ENCODE measurements around the gene CATSPERE.
"Not testable (repeated sequence)": the region's sequence is repeated elsewhere in the genome, so short reads cannot be mapped to it uniquely, and the experiment has no call there.

Gene CATSPERE

DNA sequence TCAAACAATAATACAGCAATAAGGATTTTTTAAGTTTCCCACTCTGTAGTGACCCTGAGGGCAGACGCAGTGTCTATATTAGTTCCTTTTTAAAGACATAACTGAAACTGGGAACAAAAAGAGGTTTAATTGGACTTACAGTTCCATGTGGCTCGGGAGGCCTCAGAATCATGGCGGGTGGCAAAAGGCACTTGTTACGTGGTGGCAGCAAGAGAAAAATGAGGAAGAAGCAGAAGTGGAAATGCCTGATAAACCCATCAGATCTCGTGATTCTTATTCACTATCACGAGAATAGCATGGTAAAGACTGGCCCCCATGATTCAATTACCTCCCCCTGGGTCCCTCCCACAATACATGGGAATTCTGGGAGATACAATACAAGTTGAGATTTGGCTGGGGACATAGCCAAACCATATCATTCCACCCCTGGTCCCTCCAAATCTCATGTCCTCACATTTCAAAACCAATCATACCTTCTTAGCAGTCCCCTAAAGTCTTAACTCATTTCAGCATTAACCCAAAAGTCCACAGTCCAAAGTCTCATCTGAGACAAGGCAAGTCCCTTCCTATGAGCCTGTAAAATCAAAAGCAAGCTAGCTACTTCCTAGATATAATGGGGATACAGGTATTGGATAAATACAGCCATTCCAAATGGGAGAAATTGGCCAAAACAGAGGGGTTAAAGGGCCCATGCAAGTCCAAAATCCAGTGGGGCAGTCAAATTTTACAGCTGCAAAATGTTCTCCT, 205.8 kb downstream of the CATSPERE start:
- DNase-seq: not testable (repeated sequence)

DNA sequence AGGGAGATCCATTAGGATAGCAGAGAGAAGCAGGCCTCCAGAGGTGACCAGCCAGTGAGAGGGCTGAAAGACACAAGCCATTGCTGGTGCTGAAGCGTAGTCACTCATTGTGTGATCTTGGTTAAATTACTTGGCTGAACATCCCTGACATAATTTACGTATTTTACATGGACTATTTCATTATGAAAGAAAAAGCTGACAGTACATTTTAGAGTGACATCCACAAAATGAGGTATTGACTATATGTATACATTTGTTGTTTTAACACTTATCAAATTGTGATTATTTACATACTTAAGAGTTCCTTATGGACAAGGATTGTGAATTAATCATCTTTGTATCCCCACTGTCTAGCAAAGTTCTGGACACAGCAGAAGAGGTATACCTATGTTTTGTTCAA, 206.7 kb downstream of the CATSPERE start:
- no peak for DNase-seq

DNA sequence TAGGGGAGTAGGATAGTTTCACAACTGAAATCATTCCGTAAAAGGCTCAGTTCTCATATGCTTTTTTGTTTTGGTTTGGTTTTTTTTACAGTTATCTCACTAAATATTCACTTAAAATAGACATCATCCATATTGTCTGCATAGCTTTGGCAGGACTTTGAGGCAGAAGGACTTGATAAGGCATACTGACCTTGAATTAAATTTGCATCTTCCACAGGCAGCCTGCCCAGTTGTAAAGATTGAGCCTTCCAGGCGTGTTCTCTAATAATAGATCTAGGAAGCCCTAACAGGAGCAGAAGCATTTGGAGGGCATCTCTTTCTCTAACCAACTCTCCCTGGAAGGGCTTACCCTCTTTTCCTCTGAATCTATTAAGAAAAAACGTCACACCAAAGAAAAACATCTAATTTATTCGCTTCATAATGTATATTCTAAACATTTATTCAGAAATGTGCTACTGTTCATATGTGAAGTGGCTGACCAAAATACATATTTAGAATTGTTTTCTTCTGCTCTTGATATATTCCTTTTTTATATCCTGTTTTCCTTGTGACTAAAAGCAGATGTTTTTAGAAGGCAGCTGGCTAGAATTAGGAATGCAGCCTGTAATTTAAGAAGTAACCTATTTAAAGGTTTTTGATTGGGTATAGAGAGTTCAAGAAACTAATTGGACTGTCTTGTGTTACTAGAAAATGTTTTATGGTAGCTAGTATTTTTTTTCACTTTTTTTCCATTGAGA, 212.0 kb downstream of the CATSPERE start:
- no peak for DNase-seq

GRCh38 chr1:244674446-244674845, 213.4 kb downstream of the CATSPERE start:
- no peak for DNase-seq

- no peak for DNase-seq
These were observed 214.1 kb downstream of the CATSPERE start for GRCh38 chr1:244675167-244675566.

GRCh38 chr1:244678697-244679096, 217.6 kb downstream of the CATSPERE start:
- DNase-seq: no peak

DNA sequence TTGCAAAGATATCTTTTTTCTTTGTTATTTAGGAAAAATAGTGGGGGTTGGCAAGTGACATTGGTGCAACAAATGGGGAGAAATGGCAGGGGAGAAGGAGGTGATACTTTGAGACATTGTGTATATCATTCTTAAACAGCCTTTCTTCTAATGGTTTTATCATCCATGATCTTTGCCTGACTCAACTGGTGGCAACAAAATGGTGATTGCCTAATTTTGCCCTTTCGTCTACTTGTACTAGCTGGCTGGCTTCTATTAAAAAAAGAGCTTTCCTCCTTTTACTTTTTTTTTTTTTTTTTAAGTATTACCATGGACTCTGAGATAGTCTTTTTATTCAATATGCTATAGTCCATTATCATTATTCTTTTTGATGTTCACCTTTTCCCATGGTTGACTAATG, 219.6 kb downstream of the CATSPERE start:
- no peak for DNase-seq

- not testable (repeated sequence) for DNase-seq
These were observed 221.0 kb downstream of the CATSPERE start for GRCh38 chr1:244682087-244682486.

Measured in stimulated activated CD8-positive, alpha-beta memory T cell treated with anti-CD3 and anti-CD28 coated beads, Interleukin-4, amount 100 ng/mL, for 48 hours (primary cell).